ENCODE data around the gene GGT1.

DNA sequence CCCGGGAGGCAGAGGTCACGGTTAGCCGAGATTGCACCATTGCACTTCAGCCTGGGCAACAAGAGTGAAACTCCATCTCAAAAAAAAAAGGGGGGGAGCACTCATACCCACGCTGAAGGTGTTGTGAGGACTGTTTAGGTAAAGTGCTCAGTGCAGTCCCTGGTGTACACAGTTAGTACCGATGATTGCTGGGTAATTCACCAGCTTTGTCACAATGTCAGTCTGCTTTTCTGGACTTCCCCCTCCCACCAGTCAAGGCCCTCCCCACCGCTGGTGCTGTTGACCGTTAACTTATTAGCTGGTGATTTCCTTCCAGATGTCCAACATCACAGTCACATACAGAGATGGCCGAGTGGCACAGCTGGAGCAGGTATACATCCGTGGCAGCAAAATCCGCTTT, 35.3 kb upstream of the GGT1 start:
- TF ChIP-seq, protein P1, sequence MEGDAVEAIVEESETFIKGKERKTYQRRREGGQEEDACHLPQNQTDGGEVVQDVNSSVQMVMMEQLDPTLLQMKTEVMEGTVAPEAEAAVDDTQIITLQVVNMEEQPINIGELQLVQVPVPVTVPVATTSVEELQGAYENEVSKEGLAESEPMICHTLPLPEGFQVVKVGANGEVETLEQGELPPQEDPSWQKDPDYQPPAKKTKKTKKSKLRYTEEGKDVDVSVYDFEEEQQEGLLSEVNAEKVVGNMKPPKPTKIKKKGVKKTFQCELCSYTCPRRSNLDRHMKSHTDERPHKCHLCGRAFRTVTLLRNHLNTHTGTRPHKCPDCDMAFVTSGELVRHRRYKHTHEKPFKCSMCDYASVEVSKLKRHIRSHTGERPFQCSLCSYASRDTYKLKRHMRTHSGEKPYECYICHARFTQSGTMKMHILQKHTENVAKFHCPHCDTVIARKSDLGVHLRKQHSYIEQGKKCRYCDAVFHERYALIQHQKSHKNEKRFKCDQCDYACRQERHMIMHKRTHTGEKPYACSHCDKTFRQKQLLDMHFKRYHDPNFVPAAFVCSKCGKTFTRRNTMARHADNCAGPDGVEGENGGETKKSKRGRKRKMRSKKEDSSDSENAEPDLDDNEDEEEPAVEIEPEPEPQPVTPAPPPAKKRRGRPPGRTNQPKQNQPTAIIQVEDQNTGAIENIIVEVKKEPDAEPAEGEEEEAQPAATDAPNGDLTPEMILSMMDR (IDR thresholded peaks at IDR 0.05) = no peak
- TF ChIP-seq POLR2A (IDR thresholded peaks at IDR 0.05) = no peak
